NOMO-1 (cell line): ENCODE data around the gene ME3.

ENCODE experiments used
- DNase-seq, 2 experiments: peaks; one replicate each; lab custom pipeline; 2025; ENCODE audit not compliant: unreplicated experiment in 2 of 2; lab: John Stamatoyannopoulos, UW

The ME3 gene

GRCh38 chr11:86469491-86470388 lies 202.7 kb downstream of the ME3 start:
- no peak for DNase-seq

GRCh38 chr11:86468169-86468568 lies 204.2 kb downstream of the ME3 start:
- no peak for DNase-seq

GRCh38 chr11:86464509-86465221 lies 207.8 kb downstream of the ME3 start:
- no peak for DNase-seq

- DNase-seq = no peak
Observed at GRCh38 chr11:86463955-86464354, 208.5 kb downstream of the ME3 start.

GRCh38 chr11:86463120-86463519 lies 209.3 kb downstream of the ME3 start:
- no peak for DNase-seq

- no peak for DNase-seq
Observed at GRCh38 chr11:86461892-86462291, 210.5 kb downstream of the ME3 start.

- DNase-seq = no peak
Observed at GRCh38 chr11:86460461-86461385, 211.7 kb downstream of the ME3 start.

- no peak for DNase-seq
Observed at GRCh38 chr11:86459682-86460460, 212.5 kb downstream of the ME3 start.

GRCh38 chr11:86459002-86459385 lies 213.4 kb downstream of the ME3 start:
- no peak for DNase-seq

GRCh38 chr11:86458294-86459001 lies 214.0 kb downstream of the ME3 start:
- no peak for DNase-seq

GRCh38 chr11:86456075-86456939 lies 216.1 kb downstream of the ME3 start:
- DNase-seq = peak; percentile 25 to 67

GRCh38 chr11:86453290-86454030 lies 219.0 kb downstream of the ME3 start:
- DNase-seq = peak in 1 of 2 experiments; percentile 32

- DNase-seq = no peak
Observed at GRCh38 chr11:86449993-86450629, 222.3 kb downstream of the ME3 start.

- no peak for DNase-seq
Observed at GRCh38 chr11:86447763-86448480, 224.5 kb downstream of the ME3 start.

- DNase-seq = no peak
Observed at GRCh38 chr11:86446924-86447285, 225.5 kb downstream of the ME3 start.

GRCh38 chr11:86446163-86446923 lies 226.1 kb downstream of the ME3 start:
- DNase-seq = no peak
